ENCODE results near the gene PWWP2A.

- TF ChIP-seq EZH2 (IDR thresholded peaks at IDR 0.05; ENCODE audit: insufficient read depth, low read length) (no peak), CTCF (IDR thresholded peaks at IDR 0.05; ENCODE audit: insufficient read depth, low read depth, low read length) (no peak)
Observed at GRCh38 chr5:160152901-160153300, 33.7 kb upstream of the PWWP2A start.

Measured in astrocyte (in vitro differentiated cells and primary cell).